Tibial nerve (tissue), 4 donors: Measurements from ENCODE around the gene EYA4.

Experiments
- EP300 ChIP-seq, 2 donors: sonication (generic); formaldehyde crosslinking; IDR thresholded peaks; one replicate each; pipeline ENCODE4 v1.6.1; 2017; ENCODE audit warnings: antibody characterized with exemption in 2 of 2, mild to moderate bottlenecking in 1 of 2
- POLR2A ChIP-seq, 2 donors: fragments of 450-650 bp; IDR thresholded peaks; one replicate each; pipeline ENCODE4 v1.6.1; 2017; ENCODE audit warnings: antibody characterized with exemption in 2 of 2, mild to moderate bottlenecking in 2 of 2, moderate library complexity in 2 of 2
- TF ChIP-seq, protein P1 (sequence below), 5 experiments: fragments of 200-600 bp in 3 of 5; fragments of 450-650 bp in 2 of 5; sonication (generic) in 3 of 5; IDR thresholded peaks; one replicate each; pipeline ENCODE4 v1.5.1; 2016 to 2019; ENCODE audit warnings: antibody characterized with exemption in 5 of 5, mild to moderate bottlenecking in 3 of 5, moderate library complexity in 2 of 5

GRCh38 chr6:133399426-133399825 is 158.3 kb downstream of the EYA4 start:
- TF ChIP-seq, protein P1, sequence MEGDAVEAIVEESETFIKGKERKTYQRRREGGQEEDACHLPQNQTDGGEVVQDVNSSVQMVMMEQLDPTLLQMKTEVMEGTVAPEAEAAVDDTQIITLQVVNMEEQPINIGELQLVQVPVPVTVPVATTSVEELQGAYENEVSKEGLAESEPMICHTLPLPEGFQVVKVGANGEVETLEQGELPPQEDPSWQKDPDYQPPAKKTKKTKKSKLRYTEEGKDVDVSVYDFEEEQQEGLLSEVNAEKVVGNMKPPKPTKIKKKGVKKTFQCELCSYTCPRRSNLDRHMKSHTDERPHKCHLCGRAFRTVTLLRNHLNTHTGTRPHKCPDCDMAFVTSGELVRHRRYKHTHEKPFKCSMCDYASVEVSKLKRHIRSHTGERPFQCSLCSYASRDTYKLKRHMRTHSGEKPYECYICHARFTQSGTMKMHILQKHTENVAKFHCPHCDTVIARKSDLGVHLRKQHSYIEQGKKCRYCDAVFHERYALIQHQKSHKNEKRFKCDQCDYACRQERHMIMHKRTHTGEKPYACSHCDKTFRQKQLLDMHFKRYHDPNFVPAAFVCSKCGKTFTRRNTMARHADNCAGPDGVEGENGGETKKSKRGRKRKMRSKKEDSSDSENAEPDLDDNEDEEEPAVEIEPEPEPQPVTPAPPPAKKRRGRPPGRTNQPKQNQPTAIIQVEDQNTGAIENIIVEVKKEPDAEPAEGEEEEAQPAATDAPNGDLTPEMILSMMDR (IDR thresholded peaks at IDR 0.05) = no peak
- TF ChIP-seq EP300 (IDR thresholded peaks at IDR 0.05) (no peak), POLR2A (IDR thresholded peaks at IDR 0.05) (no peak)
